Measurements from ENCODE around the gene STIMATE.
A peak's percentile ranks its signal among the peaks of the same experiment; 100 is the strongest.

The STIMATE gene

DNA sequence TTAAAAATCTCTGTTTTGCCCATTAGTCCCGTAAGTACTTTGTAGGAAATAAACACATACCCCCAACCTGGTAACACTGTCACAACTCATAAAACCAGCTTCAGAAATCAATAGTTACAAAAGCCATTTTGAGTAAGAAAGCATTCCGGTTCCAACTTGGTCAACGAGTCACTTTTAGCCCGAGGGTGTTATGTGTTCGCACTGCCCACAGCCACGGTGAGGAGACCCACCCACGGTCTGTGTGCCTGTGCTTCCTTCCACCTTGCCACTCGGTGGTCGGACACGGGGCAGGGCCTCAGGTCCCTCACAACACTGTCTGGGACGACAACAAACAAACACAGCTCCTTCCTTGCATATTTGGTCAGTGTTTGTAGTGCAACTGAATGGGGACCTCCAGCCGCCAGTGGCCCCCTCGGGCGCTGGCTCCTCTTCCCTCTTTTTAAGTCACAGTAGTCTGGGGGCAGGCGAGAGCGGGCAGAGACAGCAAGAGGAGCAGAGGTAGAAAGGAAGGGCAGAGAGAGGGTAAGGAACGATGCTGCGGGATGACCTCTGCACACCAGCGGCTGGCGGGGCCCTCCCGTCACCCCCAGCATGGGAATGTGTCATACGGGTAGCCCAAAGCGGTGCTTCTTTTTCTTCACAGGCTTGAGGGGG, 57.3 kb downstream of the STIMATE start:
- DNase-seq: no peak

DNA sequence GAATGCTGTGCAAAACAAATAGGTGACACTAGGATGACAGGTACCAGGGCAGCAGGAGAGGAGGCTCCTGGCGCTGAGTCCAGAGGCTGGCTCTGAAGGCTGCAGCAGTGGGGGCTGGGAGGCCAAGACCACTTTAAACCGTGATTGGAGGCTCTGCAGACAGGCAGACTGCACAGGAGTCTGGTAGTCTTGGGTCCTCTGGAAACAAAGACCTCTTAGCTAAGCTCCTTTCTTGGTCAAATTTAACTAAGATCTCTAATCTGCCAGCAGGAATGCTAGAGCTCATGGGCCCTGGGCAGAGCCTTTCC, 58.1 kb downstream of the STIMATE start:
- no peak for DNase-seq

DNA sequence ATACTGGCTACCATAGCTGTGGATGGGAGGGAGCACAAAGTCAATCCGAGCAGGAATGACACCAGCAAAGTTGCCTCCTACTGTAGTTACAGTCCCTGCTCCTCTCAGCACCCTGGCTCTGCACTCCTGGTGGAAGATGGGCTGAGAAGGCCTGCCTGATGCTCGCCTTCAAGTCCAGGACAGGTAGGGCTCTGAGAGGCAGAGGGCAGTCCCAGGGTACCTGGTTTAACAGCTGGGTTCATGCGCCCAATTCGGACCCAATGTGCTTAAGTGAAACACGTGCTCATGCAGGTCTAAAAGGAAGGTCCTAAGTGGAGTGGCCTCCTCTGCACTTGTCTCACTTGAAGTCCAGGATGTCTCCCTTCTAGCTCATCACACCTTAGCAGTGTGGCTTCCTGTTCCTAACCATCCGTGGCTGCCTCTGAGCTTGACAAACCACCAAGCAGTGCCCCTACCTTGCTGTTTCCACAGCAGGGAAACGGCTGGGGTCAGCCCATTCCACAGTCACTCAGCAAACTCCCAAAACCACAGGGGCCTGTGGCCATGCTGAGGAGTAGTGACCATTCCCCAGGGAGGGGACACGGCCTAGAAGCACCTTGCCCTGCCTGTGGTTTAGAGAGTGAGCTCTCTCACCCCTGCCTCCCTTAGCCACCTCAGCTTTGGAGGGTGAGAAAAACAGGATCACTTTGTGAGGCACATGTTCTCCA, 58.6 kb downstream of the STIMATE start:
- no peak for DNase-seq

DNA sequence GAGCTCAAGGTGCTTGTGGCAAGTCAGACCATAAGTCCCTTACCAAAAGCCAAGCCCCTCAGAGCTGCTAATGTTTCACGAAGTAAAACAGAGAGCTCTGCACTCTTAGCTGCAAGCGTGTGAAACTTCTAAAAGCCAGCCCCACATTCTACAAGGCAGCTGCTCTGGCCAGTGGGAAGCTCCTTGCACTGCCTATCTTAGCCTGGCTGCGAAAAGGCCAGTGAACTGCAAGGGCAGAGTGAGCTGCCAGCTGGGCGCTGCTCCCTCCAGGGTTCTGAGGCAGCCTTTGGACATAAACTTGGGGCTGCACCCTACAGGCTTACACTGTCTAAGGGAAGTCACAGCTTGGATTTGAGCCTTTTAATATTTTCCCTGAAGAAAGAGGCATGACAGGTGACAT, 60.4 kb downstream of the STIMATE start:
- DNase-seq: no peak

DNA sequence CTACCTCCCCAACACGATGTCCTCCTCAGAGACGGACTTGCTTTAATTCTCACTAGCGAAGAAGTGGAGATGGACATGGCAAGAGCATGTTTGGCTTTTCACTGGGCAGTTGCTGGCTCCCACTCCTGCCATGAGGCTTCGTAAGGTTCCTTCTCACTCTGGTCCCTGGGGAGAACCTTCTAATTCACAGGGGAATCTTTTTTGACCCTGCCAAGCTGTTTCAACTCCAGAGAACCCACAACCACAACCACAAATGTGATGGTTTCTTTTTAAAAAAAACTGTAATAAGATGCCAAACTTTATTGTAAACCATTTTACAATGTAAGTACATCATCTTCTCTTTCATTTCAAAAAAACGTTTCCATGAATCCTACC, 60.9 kb downstream of the STIMATE start:
- DNase-seq: no peak

DNA sequence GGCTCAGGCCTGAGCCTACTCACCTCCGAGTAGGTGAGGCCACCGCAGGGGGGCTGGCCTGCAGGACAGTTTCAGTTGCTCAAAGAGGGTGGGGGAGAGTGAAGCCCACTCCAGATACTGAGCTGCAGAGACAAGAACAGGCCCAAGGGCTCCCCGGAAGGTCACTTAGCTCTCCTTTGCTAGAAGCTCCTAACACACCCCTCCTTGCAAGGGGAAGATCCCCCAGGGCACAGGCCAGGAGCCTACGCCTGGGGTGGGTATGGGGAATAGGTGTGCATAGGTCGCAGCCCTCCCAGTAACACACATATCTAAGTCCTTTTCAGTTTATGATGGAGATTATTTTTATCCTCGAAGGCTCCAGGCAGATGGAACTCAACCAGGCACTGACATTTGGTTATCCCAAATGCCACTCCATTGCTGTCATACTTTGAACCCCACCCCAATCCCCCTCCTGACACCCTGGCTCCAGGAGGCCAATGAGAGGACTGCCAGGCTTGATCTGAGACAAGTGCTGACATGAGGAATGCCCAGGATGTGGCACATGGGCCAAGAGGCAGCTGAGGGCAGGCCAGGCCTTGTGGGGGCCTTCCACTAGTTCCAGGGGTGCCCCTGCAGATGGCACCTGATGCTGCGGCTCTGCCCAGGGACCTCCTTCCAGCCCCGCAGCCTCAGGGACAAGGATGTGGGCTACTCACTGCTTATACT, 61.4 kb downstream of the STIMATE start:
- DNase-seq: no peak

DNA sequence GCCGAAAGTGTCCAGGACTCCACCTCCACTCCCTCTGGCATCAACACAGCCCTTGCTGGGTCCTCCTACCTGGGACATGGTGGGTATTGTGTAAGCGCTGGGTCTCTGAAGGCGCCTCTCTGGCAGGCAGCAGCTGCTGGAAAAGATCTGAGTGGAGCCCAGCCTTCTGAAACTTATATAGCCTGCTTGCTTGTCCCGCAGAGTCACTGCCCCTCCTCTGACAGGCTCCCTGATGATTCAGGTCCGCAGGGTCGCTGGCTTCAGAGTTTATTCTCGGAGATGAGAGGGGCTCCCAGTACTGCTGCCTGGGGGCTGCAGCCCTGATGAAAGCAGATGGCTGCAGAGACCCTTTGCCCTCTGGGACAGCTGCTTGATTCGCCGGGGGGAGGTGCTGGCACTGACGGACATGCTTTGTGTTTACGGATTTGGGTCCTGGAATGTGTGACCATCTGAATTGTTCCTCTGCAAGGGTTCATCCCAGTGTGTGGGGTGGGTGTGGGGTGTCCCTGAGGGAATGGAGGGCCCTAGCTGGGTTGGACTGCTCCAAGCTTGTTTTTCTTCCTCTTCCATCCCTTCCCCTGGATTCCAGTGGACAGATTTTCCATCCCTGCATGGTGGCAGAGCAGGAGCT, 62.4 kb downstream of the STIMATE start, which contains the start of gene MUSTN1:
Gene MUSTN1 (minus strand): TSS at position 149 of the 631 bp plus-strand sequence. CDS start 71 bp downstream, at position 78.
- DNase-seq: no peak

DNA sequence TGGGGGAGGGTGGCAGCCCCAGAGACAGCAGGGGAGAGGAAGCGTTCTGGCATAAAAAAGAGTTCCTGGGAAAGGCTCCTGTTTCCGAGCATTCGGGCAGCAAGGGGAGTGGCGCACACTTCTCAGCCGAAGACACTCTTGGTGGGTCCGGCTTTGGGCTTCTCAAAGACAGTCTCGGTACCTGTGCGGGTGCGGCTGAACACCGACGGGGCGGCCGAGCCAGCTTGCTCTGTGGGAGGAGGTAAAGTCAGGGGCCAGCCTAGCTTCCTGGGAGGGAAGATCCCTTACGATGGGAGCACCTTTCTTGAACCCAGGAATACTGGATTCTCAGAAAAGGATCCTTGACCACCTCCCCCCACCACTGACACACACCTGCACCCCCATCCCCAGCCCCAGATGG, 64.1 kb downstream of the STIMATE start:
- no peak for DNase-seq

DNA sequence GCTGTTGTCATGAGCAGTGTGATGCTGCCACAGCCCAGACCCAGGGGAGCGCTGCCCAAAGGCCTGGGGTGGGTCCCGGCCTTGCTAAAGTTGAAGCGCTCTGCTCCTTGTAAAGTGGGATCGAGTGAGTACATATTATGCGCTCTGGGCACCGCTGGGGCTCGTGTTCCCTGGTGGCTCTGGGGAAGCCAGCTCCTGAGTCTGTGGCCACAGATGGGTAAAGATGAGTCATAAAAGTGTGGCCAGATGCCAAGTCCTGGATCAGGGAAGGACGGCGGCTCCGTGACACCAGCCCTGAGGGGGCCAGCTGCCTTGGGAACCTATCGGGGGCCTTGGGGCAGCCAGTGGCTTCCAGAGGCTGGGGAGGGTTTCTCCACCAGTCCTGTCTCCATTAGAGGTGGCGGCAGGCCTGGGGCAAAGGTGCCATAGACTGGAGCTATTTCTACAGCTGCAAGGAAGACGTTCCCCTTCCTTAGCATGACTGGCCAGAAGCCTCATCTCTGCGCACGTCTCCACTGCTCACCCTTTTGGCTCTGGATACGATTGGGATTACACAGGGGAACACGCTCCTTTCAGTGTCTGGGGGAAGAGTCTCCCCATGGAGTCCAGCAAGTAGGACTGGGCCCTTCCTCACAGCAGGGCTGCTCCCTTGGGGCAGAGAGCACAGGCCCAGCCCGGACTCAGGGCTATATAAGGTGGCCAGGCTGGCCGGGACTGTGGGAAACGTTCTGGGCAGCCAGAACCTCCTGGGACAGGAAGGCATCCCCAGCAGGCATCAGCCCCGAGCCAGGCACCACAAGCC, 65.6 kb downstream of the STIMATE start:
- no peak for DNase-seq

DNA sequence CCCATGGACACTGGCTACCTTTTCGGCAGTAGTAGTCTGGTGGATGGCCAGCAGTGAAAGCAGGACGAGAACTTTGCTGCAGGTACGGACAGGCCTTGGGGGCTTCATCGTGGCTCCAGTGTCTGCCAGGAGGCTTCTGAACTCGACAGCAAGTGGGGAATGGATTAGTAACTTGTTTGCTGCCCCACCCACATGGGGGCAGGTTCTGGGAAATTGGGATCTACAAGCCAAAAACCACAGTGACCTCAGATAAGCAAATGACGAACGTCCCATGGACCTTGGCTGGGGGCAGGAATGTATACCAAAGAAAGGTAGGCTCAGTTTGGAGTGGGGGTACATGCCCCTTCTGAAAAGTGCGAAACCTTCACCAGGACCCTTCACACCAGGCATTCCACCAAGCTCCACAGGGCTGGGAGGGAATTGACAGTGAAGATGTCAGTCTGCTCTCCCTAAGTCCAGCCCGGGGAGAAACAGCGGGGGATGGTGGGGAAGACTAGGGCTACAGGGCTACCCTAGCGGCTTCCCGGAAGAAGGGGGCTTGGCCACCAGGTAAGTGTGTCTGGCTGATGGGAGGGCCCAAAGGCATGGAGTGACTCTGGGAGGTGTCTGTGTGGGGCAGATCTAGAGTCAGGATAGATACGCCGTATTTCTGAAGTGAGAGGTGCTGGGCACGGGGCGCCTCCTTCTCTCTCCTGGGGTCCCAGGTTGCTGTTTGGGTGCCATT, 66.7 kb downstream of the STIMATE start, which contains the start of gene ITIH4:
Gene ITIH4 (minus strand): TSS at position 138 of the 724 bp plus-strand sequence. CDS start 30 bp downstream, at position 108.
- no peak for DNase-seq

DNA sequence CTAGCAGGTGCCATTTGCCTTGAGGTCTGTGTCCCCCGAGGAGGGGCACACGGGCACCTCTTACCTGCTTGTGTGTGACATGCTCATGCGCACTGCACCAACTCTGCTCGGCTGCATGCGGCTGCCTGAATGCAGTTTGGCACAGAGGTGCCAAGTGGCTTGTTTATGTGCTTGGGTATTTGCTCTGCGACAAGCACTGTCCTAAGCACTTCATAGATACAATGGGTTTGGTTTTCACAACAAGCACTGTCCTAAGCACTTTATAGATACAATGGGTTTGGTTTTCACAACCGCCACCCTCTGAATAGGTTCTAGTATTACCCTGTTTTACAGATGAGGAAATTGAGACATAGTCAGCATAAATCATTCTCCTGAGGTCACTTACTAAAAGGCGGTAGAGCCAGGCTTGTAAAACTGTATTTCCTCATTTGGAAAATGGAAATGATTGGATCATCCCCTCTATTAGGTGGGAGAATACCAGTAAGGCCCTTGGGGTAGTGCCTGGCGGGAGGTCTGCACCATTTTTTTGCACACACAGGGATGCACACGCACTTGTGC, 67.4 kb downstream of the STIMATE start:
- no peak for DNase-seq

DNA sequence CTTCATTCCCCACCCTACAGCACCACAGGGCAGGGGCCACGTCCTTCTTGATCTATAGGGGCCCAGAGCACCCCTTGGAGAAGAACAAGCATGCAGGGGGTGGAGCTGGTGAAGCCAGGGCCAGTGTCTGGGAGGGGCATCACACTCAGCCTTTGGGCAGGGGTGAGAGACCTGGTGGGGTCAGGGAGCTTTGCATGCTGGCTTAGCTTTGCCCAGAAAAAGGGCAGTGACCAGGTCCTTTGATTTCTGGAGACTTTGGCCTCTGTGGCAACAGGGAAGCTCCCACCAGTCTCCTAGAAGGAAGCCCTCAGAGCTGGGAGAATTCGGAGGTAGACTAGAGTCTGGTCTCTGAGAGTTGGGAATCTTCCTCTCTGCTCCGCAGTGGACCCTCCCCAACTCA, 67.9 kb downstream of the STIMATE start:
- DNase-seq: no peak

DNA sequence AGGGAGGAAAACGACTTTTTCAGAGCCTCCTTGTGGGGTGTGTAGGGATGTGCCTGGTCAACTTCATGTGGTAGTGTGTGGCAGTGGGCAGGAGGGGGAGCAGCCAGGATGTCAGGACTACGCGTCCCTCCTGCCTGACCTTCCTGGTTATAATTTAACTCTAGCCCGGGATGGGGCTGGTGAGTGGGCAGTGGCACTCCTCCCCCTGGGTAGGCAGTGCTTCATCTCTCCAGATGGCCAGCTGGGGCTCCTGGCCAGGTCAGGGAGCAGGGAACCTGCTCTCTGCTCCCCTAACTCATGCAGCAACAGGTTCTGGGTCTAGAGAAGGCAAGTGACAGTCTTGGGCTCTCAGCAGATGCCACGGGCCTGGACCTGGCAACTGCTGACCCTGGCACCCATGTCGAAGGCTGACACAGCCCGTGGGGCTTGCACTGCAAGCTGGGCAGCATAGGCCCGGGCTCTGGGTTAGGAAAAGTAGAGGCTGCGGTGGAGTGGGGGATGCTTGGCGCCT, 69.4 kb downstream of the STIMATE start:
- DNase-seq: no peak

DNA sequence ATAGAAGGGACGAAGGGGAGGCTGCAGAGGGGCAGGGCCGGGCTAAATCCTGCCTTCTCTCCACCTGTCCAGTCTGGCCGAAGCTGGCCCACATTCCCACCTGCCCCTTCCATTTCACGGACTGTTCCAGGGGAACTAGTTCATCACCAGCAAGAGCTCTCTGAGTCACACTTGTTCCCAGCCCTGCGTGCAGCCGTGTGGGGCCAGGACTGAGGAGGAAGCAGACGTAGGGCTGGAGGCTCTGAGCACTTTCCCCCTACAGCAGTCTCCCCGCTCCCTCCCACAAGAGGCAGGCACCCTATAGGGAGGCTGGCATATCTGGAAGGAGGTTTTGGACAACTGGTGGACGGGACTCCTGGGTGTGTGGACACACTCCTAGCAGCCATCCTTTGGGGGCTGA, 69.9 kb downstream of the STIMATE start:
- DNase-seq: no peak

DNA sequence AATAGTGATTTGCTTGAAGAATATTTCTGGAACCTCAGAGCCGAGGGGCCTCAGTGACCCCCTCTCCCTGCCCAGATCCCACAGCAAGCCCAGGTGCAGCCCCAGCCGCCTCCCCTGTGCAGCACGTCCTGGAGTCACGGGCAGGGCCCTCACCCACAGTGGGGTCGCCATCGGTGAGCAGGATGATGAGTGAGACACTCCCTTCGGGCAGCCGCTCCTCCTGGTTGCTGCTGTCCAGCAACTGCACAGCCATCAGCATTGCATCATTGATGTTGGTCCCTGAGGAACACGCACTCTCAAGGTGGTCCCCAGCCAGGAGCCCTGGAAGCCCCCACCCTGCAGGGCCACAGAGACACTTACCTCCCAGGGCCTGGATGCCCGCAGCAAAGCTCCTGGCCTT, 73.3 kb downstream of the STIMATE start:
- no peak for DNase-seq

DNA sequence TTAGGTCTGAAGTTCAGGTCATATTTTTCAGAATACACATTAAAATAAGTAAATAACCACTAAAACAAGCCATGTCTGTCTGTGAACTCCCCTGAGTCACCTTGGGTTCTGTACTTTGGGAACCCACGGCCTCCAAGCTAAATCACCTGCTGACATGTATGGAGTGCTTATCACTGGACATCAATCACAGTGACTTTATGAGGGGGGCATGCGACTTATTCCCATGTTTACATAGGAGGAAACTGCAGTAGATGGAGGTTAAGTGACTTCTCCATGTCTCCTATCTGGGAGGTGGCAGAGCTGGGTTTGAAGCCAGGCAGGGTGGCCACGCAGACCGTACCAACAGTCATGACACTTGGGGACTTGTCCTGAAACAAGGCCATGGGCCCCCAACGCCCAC, 75.0 kb downstream of the STIMATE start:
- DNase-seq: no peak

DNA sequence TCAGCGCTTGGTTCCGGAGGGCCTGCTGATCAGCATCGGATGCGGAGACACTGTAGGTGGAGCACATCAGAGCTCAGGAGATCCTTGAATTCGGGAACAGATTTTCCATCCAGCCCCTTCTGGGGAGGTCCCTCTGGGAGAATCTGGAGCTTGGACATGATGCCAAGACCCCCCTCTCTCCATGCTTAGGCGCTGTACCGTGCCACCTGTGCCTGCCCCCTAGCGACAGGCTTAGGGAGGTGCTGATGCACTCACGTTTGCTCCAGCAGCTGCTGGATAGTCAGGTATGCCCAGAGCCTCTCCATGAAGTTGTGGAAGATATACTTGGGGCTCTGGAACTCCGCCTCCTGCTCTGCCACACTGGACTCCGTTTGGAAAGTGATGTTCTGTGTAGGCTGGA, 76.6 kb downstream of the STIMATE start:
- DNase-seq: peak; percentile 74

DNA sequence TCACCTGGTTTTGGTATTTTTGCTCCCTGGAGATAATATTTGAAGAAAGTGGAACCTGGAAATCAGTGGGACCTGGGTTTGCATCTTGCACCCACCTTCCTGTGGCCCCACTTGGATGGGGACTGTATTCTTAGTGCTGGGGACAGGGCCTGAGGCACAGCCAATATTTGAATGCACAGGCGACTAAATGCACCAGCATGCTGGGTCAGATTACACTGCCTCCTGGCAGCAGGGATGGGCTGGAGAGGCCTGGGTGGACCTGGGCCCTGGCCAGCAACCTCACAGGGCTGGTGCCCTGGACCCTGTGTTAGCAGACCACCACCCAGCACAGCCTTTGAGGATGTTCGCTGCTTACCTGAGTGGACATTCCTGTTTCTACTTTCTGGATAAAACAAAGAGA, 77.4 kb downstream of the STIMATE start:
- DNase-seq: no peak

DNA sequence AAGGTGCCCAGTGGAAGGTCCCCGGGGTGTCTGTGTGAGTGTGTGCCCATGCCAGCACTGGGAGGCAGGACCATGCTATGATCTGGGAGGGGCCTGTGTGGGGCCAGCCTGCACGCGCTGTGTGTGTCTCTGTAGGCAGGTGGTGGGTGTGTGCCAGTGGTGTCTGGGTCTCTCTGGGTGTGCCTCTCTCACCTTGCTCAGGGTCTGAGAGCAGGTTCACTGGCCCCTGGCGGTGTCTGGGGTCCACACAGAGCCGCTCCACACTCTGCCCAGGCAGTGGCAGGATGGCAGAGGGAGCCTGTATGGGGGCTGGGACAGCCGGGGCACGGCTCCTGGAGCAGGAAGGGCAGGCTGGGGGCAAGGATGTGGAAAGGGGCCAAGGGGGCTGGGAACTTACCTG, 79.5 kb downstream of the STIMATE start:
- DNase-seq: no peak

DNA sequence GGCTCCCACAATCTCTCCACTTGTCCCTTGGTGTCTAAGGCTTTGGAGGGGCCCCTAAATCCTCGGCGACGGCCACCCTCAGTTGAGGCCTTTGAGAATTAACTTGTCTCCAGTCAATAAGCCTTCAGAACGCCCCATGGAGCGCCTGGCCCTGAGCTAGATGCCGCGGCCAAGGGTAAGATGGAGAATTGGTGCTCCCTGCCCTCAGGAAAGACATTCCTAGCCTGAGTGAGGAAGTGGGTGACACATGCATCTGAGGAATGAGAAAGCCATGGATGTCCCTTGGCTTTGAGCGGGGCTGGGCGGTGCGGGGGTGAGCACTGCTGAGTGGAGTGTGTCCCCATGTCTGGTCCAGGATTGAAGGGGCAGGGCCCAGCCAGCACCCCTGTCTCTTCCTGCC, 80.1 kb downstream of the STIMATE start:
- no peak for DNase-seq

DNA sequence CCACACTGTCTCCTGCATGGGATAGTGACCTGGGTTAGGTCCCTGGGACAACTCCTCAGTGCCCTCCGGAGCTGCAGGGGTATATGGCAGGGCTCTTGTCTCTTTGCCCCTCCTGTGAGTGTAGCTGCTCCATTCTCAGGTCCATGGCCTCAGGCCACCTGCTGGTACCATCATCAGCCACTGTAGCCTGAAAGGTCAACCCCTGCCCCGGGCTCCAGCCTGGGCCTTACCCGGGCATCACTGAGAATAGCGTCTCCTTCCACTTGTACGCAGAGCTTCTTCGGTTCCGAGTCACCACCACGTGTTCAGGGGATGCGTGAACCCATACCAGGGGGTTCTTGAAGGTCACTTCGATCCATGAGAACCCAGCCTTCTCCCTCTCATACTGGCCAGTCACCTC, 80.7 kb downstream of the STIMATE start:
- no peak for DNase-seq

DNA sequence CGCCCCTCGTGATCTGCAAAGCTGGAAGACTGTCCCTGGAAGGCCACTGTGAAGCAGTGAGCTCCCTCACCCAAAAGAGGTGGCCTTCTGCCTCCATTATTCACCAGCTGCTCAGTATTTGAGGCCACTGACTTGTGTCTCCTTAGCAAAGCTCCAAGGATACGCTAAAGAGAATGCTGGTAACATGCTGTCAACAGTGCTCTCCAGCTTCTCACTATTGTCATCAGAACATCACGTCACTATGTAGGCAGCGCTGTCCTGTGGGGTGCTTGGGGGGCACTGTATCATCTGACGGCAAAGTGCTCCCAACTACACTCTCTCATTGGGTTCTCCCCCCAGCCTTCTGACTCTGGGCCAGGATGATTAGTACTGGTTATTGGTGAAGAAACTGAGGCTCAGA, 81.1 kb downstream of the STIMATE start:
- DNase-seq: no peak
